ENCODE measurements around the gene CACNA1G. TPM values are rescaled to one million over a fixed set of nuclear protein-coding genes. Genes with fewer than 3 reads are reported as not detected.

CACNA1G gene
- total RNA-seq, 3 donors from 2014 or later (not counting 1 experiment from before 2014, with no cell fraction given): not detected

DNA sequence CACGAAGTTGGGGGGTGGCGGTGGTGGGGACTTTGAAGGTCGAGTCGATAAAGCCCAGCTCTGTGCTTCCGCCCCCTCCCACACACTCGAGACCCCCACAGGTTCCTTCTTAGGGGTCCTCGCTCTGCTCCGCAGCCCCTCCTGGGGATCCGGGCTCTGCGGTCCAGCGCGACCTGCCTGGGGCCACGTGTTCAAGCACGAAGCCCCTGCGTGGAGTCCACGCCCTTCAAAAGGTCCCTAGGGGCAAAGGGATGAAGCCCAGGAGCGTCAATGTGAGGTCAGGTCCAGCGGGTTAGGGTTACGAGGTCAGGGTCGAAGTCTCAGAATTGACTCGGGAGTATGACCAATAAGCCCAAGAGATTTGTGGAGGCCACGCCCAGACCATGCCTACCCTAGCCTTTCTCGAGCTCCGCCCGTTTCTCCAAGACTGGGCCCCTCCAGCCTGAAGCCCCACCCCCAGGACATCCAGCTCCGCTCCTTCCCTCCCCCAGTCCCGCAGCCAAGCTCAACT lies 786 bp upstream of the CACNA1G start:
- peak overlapping the region; percentile 82 for H3K4me3 Mint-ChIP-seq
- Histone ChIP-seq H3K9me3 (ENCODE audit: control insufficient read depth, insufficient read depth, low read length) (no peaks in the 10 kb centered on the region), H3K27me3 (ENCODE audit: control insufficient read depth, insufficient read depth, low read length) (peaks cover 43% of the 10 kb centered on the region), H3K27ac (ENCODE audit: low read length) (no peak overlapping the region), H3K4me1 (ENCODE audit: control insufficient read depth, insufficient read depth, low read length) (peaks cover 38% of the 10 kb centered on the region), H3K4me3 (ENCODE audit: low read length) (peak overlapping the region; percentile 28), H3K36me3 (ENCODE audit: control insufficient read depth, insufficient read depth, low read length) (no peaks in the 10 kb centered on the region)
- peak in 1 of 2 donors; percentile 51 for DNase-seq
- intact Hi-C loops (cut with micrococcal nuclease): loop anchor here (2.0 kb wide), 1 partner anchor 13 kb away; the partner anchor contains the start of gene SPATA20
- TF ChIP-seq, protein P1, sequence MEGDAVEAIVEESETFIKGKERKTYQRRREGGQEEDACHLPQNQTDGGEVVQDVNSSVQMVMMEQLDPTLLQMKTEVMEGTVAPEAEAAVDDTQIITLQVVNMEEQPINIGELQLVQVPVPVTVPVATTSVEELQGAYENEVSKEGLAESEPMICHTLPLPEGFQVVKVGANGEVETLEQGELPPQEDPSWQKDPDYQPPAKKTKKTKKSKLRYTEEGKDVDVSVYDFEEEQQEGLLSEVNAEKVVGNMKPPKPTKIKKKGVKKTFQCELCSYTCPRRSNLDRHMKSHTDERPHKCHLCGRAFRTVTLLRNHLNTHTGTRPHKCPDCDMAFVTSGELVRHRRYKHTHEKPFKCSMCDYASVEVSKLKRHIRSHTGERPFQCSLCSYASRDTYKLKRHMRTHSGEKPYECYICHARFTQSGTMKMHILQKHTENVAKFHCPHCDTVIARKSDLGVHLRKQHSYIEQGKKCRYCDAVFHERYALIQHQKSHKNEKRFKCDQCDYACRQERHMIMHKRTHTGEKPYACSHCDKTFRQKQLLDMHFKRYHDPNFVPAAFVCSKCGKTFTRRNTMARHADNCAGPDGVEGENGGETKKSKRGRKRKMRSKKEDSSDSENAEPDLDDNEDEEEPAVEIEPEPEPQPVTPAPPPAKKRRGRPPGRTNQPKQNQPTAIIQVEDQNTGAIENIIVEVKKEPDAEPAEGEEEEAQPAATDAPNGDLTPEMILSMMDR (IDR thresholded peaks at IDR 0.05): no peak
- H3K36me3 Mint-ChIP-seq: no peaks in the 10 kb centered on the region
- H3K4me1 Mint-ChIP-seq: peaks cover 19 to 26% of the 10 kb centered on the region in 2 donors
- H3K9me3 Mint-ChIP-seq: no peaks in the 10 kb centered on the region
- 6% methylated on average over 24 of the region's 27 CpGs for WGBS (ENCODE audit: insufficient coverage)
- peak overlapping the region in 1 of 2 donors; percentile 42 for H3K27ac Mint-ChIP-seq
- H3K27me3 Mint-ChIP-seq (ENCODE audit: low read depth in 2 of 2): peaks cover 18 to 46% of the 10 kb centered on the region in 2 donors
- ATAC-seq: peak in 2 of 3 donors; percentile 16 to 18

DNA sequence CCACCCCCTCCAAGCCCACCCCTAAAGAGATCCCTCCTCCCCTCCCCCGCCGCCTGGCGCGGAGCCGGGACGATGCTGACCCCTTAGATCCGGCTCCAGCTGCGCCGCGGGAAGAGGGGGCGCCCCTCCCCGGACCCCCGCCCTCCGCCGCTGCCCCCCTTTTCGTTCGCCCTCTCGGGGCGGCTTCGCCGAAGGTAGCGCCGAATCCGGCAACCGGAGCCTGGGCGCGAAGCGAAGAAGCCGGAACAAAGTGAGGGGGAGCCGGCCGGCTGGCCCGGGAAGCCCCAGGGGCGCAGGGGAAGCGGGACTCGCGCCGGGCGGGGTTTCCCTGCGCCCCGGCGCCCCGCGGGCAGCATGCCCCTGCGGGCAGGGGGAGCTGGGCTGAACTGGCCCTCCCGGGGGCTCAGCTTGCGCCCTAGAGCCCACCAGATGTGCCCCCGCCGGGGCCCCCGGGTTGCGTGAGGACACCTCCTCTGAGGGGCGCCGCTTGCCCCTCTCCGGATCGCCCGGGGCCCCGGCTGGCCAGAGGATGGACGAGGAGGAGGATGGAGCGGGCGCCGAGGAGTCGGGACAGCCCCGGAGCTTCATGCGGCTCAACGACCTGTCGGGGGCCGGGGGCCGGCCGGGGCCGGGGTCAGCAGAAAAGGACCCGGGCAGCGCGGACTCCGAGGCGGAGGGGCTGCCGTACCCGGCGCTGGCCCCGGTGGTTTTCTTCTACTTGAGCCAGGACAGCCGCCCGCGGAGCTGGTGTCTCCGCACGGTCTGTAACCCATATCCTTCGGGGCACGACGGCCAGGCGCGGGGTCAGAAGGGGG lies 623 bp downstream of the CACNA1G start:
- no peak overlapping the region for H3K27ac ChIP-seq (ENCODE audit: low read length)
- H3K4me3 ChIP-seq (ENCODE audit: low read length): no peak overlapping the region
- no peaks in the 10 kb centered on the region for H3K36me3 ChIP-seq (ENCODE audit: control insufficient read depth, insufficient read depth, low read length)
- Mint-ChIP-seq H3K4me3 (peak overlapping the region; percentile 82), H3K4me1 (peaks cover 19 to 33% of the 10 kb centered on the region in 2 donors), H3K27ac (peak overlapping the region in 1 of 2 donors; percentile 29), H3K36me3 (no peaks in the 10 kb centered on the region), H3K9me3 (no peaks in the 10 kb centered on the region), H3K27me3 (ENCODE audit: low read depth in 2 of 2) (peaks cover 32 to 58% of the 10 kb centered on the region in 2 donors)
- under 1% methylated on average over 88 of the region's 88 CpGs for WGBS (ENCODE audit: insufficient coverage)
- intact Hi-C loops (cut with micrococcal nuclease): loop anchor here (2.0 kb wide), 1 partner anchor 14 kb away; the partner anchor contains the start of gene SPATA20
- TF ChIP-seq, protein P1 (IDR thresholded peaks at IDR 0.05): no peak
- DNase-seq: peak in 1 of 2 donors; percentile 63
- peaks cover 48% of the 10 kb centered on the region for H3K27me3 ChIP-seq (ENCODE audit: control insufficient read depth, insufficient read depth, low read length)
- no peaks in the 10 kb centered on the region for H3K9me3 ChIP-seq (ENCODE audit: control insufficient read depth, insufficient read depth, low read length)
- peak; percentile 34 to 45 (median 34) for ATAC-seq
- H3K4me1 ChIP-seq (ENCODE audit: control insufficient read depth, insufficient read depth, low read length): peaks cover 38% of the 10 kb centered on the region

DNA sequence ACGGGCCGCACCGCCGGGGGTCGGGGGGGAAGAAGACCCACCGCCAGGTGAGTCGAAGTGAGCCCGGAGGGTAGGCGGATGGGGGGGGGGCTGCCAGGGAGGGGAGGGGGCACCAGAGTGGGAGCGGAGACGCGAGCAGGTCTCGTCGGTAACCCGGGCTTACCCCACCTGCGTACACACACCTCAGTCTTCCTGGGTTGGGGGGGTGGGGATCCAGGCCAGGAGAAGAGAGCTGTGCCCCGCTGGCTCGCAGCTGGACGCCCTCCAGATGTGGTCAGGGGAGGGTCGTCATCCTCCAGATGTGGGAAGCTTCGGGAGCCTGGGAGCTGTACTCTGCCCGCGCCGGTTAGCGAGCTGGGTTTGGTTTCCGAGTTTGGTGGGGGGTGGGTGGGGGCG lies 1.2 kb downstream of the CACNA1G start:
- peaks cover 38% of the 10 kb centered on the region for H3K4me1 ChIP-seq (ENCODE audit: control insufficient read depth, insufficient read depth, low read length)
- DNase-seq (peak in 1 of 2 donors; percentile 51), ATAC-seq (no peak)
- no peaks in the 10 kb centered on the region for H3K36me3 Mint-ChIP-seq
- peaks cover 48% of the 10 kb centered on the region for H3K27me3 ChIP-seq (ENCODE audit: control insufficient read depth, insufficient read depth, low read length)
- intact Hi-C loops (cut with micrococcal nuclease): loop anchor here (2.0 kb wide), 1 partner anchor 15 kb away; the partner anchor contains the start of gene SPATA20
- H3K27me3 Mint-ChIP-seq (ENCODE audit: low read depth in 2 of 2): peaks cover 38 to 64% of the 10 kb centered on the region in 2 donors
- no peaks in the 10 kb centered on the region for H3K9me3 Mint-ChIP-seq
- WGBS (ENCODE audit: insufficient coverage): 1% methylated on average over 14 of the region's 27 CpGs
- no peak overlapping the region for H3K27ac ChIP-seq (ENCODE audit: low read length)
- peak overlapping the region in 1 of 2 donors; percentile 17 for H3K27ac Mint-ChIP-seq
- peaks cover 19 to 34% of the 10 kb centered on the region in 2 donors for H3K4me1 Mint-ChIP-seq
- TF ChIP-seq, protein P1 (IDR thresholded peaks at IDR 0.05): no peak
- H3K4me3 ChIP-seq (ENCODE audit: low read length): no peak overlapping the region
- no peaks in the 10 kb centered on the region for H3K36me3 ChIP-seq (ENCODE audit: control insufficient read depth, insufficient read depth, low read length)
- no peaks in the 10 kb centered on the region for H3K9me3 ChIP-seq (ENCODE audit: control insufficient read depth, insufficient read depth, low read length)
- no peak overlapping the region for H3K4me3 Mint-ChIP-seq
